Measurements from ENCODE around the gene PTPRN2. TPM values are rescaled to one million over a fixed set of nuclear protein-coding genes. Genes with fewer than 3 reads are reported as not detected.
A peak's percentile ranks its signal among the peaks of the same experiment; 100 is the strongest.

Gene PTPRN2
- polyA plus RNA-seq, 1 of the 3 experiments (the other 2 are of a cell fraction): 4.0 TPM

GRCh38 chr7:158529181-158530096 lies 58.2 kb downstream of the PTPRN2 start:
- H3K36me3 ChIP-seq (replicated peaks in 1 of 2; ENCODE audit: control insufficient read depth in 1 of 2, insufficient read depth in 2 of 2, low read length in 1 of 2): no peaks in the 10 kb centered on the region
- no peak overlapping the region for H3K4me3 ChIP-seq (ENCODE audit: low read depth in 2 of 2, low read length in 1 of 2)
- H3F3A ChIP-seq (replicated peaks; ENCODE audit: insufficient read depth): no peaks in the 10 kb centered on the region
- no peak overlapping the region for H3K4me2 ChIP-seq
- H3K27ac ChIP-seq (ENCODE audit: low read depth in 2 of 2, low read length in 1 of 2): no peak overlapping the region
- no peak for TF ChIP-seq SMC3 (IDR thresholded peaks at IDR 0.05; ENCODE audit: low read depth, low read length)
- TF ChIP-seq JUND (IDR thresholded peaks at IDR 0.05): no peak
- no peak for TF ChIP-seq RFX5 (IDR thresholded peaks at IDR 0.05; ENCODE audit: low read length)
- no peak for TF ChIP-seq RAD21 (IDR thresholded peaks at IDR 0.05; ENCODE audit: low read length)
- no peak for TF ChIP-seq EP300 (IDR thresholded peaks at IDR 0.05; ENCODE audit: borderline replicate concordance in 1 of 2, low read depth in 1 of 2, low read length in 1 of 2)
- TF ChIP-seq TEAD4 (IDR thresholded peaks at IDR 0.05; ENCODE audit: borderline replicate concordance, insufficient read depth): no peak
- TF ChIP-seq TCF12 (IDR thresholded peaks at IDR 0.05): no peak
- no peak for TF ChIP-seq CHD2 (IDR thresholded peaks at IDR 0.05; ENCODE audit: low read length, partially characterized antibody)
- no peak for TF ChIP-seq FOXJ3 (CRISPR knock-in tag; IDR thresholded peaks at IDR 0.05)
- TF ChIP-seq PBX3 (IDR thresholded peaks at IDR 0.05): no peak
- no peak for TF ChIP-seq POLR2AphosphoS5 (IDR thresholded peaks at IDR 0.05; ENCODE audit: low read depth, low read length)
- TF ChIP-seq USF1 (IDR thresholded peaks at IDR 0.05; ENCODE audit: borderline replicate concordance, low read depth): no peak
- no peak for TF ChIP-seq NRF1 (IDR thresholded peaks at IDR 0.05; ENCODE audit: low read depth, low read length)
- no peak for TF ChIP-seq RXRA (IDR thresholded peaks at IDR 0.05; ENCODE audit: borderline replicate concordance, low read depth)
- no peak for TF ChIP-seq ELF1 (IDR thresholded peaks at IDR 0.05)
- no peak for TF ChIP-seq YY1 (IDR thresholded peaks at IDR 0.05; ENCODE audit: low read depth)
- TF ChIP-seq CTCF (IDR thresholded peaks at IDR 0.05): no peak
- no peak for TF ChIP-seq NFIC (IDR thresholded peaks at IDR 0.05; ENCODE audit: borderline replicate concordance)
- no peak for TF ChIP-seq MXI1 (IDR thresholded peaks at IDR 0.05; ENCODE audit: low read depth, low read length)
- TF ChIP-seq REST (IDR thresholded peaks at IDR 0.05; ENCODE audit: low read depth, low read length): no peak
- ChIA-PET POLR2A (no interaction called here), CTCF (interaction anchor here (0.5 to 3.0 kb wide), 3 partner anchors 13 to 356 kb away, joined by 3 to 15 read pairs (median 3); no protein-coding TSS in a partner anchor)
- H4K20me1 ChIP-seq (ENCODE audit: insufficient read depth): no peaks in the 10 kb centered on the region
- peak; percentile 55 for DNase-seq
- peaks cover 0 to 27% of the 10 kb centered on the region in 2 experiments; a peak in 1 of 4 replicates for H3K4me1 ChIP-seq (ENCODE audit: control insufficient read depth in 1 of 2, insufficient read depth in 2 of 2, low read depth in 1 of 2, low read length in 1 of 2)
- H3K9ac ChIP-seq: no peak overlapping the region
- 49% methylated on average over 20 of the region's 21 CpGs for WGBS (ENCODE audit: low lambda C conversion rate)
- H3K9me3 ChIP-seq: no peaks in the 10 kb centered on the region
- no peaks in the 10 kb centered on the region for H3K27me3 ChIP-seq (ENCODE audit: insufficient read depth)
- no peaks in the 10 kb centered on the region for H3K79me2 ChIP-seq (ENCODE audit: insufficient read depth)
- no peaks in the 10 kb centered on the region for H3K9me2 ChIP-seq
- H2AFZ ChIP-seq (ENCODE audit: low read depth): no peak overlapping the region
